HepG2 (cell line): Measurements from ENCODE around the gene ME3. TPM values are rescaled to one million over a fixed set of nuclear protein-coding genes. Genes with fewer than 3 reads are reported as not detected.

Experiments used
- ATAC-seq: fragments of 200-7000 bp; cut with Tn5 transposase; 3 replicates; pipeline ENCODE4 v1.9.1; 2020; ENCODE audit warnings: mild to moderate bottlenecking, moderate library complexity
- BruUV-seq: library from RNA; stranded (reverse); fragments of 400-500 nt; replicated peaks from 2 replicates; lab custom pipeline; 2021; lab: Mats Ljungman, UMichigan
- CTCF ChIA-PET: fragments of 300-600 bp; formaldehyde crosslinking; extraction: SDS; loops from one replicate; lab custom pipeline; 2021; ENCODE audit warnings: low total read pairs, inconsistent platforms, low intra/inter-chr PET ratio; lab: Yijun Ruan, JAX
- POLR2A ChIA-PET: fragments of 350-600 bp; sonication (Branson Sonifier 250); formaldehyde crosslinking; loops from one replicate; lab custom pipeline; 2020; ENCODE audit warnings: antibody characterized with exemption, inconsistent platforms; lab: Yijun Ruan, JAX
- DNase-seq: peaks from one replicate; pipeline ENCODE4 v3.0.0-alpha.2; 2015; ENCODE audit warnings: low spot score
- FAIRE-seq: peaks from 3 replicates; lab custom pipeline; 2011; peaks lifted over from hg19 to GRCh38; lab: Jason Lieb, UNC
- H2AFZ ChIP-seq: one replicate; pipeline ENCODE4 v1.6.1; 2011; ENCODE audit warnings: low read length, inconsistent platforms
- H3K27ac ChIP-seq: fragments of 300-600 bp; 3 replicates; pipeline ENCODE4 v1.8.0; 2011; ENCODE audit warnings: mixed run types, mild to moderate bottlenecking, mixed read lengths, low read length, inconsistent platforms; ENCODE audit not compliant: insufficient read depth; ENCODE audit errors: extremely low read length
- H3K27me3 ChIP-seq, 2 experiments: fragments of 200-600 bp in 1 of 2; 2 replicates in 1 of 2; 3 replicates in 1 of 2; pipeline versions ENCODE4 v1.6.0 to v1.8.0; 2011; ENCODE audit warnings: low read length in 2 of 2, mild to moderate bottlenecking in 2 of 2, moderate library complexity in 2 of 2, inconsistent platforms in 1 of 2; ENCODE audit not compliant: insufficient read depth in 2 of 2, control insufficient read depth in 1 of 2
- H3K36me3 ChIP-seq, 2 experiments: fragments of 200-600 bp in 1 of 2; replicated peaks in 1 of 2; 2 replicates in 1 of 2; 3 replicates in 1 of 2; pipeline versions ENCODE4 v1.5.1 to v1.8.0; 2011; ENCODE audit warnings: low read length in 2 of 2, inconsistent platforms in 1 of 2; ENCODE audit not compliant: insufficient read depth in 2 of 2, control insufficient read depth in 1 of 2
- H3K4me1 ChIP-seq: 2 replicates; pipeline ENCODE4 v1.5.1; 2012; ENCODE audit warnings: low read length, inconsistent platforms; ENCODE audit not compliant: insufficient read depth
- H3K4me2 ChIP-seq: 2 replicates; pipeline ENCODE4 v1.6.0; 2011; ENCODE audit warnings: low read depth, low read length, inconsistent platforms
- H3K4me3 ChIP-seq, 3 experiments: fragments of 200-600 bp in 1 of 3; sonication (generic), shearing (Covaris generic) in 1 of 3; replicated peaks in 1 of 3; 2 replicates each; pipeline ENCODE4 v1.5.1; 2011 to 2016; ENCODE audit warnings: low read length in 3 of 3, inconsistent platforms in 2 of 3, low read depth in 2 of 3, mild to moderate bottlenecking in 2 of 3, control low read depth in 1 of 3, mixed read lengths in 1 of 3; ENCODE audit not compliant: insufficient read depth in 1 of 3
- H3K79me2 ChIP-seq: one replicate; pipeline ENCODE4 v1.6.1; 2011; ENCODE audit warnings: low read length, inconsistent platforms; ENCODE audit not compliant: insufficient read depth
- H3K9ac ChIP-seq: 2 replicates; pipeline ENCODE4 v1.6.0; 2011; ENCODE audit warnings: mild to moderate bottlenecking, low read depth, low read length, inconsistent platforms; ENCODE audit not compliant: insufficient read depth
- H3K9me3 ChIP-seq: 2 replicates; pipeline ENCODE4 v1.5.1; 2012; ENCODE audit warnings: mild to moderate bottlenecking, low read length
- H4K20me1 ChIP-seq: 2 replicates; pipeline ENCODE4 v1.6.0; 2011; ENCODE audit warnings: inconsistent platforms, mild to moderate bottlenecking, low read length, moderate library complexity; ENCODE audit not compliant: insufficient read depth
- JARID2 ChIP-seq: sonication (generic); formaldehyde crosslinking; IDR thresholded peaks from 2 replicates; pipeline ENCODE4 v1.8.1; 2023; ENCODE audit warnings: missing genetic modification reagents, inconsistent platforms; ENCODE audit not compliant: insufficient replicate concordance
- STAG1 ChIP-seq: sonication (generic); formaldehyde crosslinking; IDR thresholded peaks from 2 replicates; pipeline ENCODE4 v1.4.0; 2020; ENCODE audit warnings: missing genetic modification reagents
- ZFP82 ChIP-seq: sonication (generic); formaldehyde crosslinking; IDR thresholded peaks from 2 replicates; pipeline ENCODE4 v1.5.1; 2020; ENCODE audit warnings: mild to moderate bottlenecking, missing genetic modification reagents, borderline replicate concordance
- ZFYVE20 ChIP-seq: sonication (generic); formaldehyde crosslinking; IDR thresholded peaks from 2 replicates; pipeline ENCODE4 v1.8.0; 2023; ENCODE audit warnings: low read depth, mild to moderate bottlenecking, moderate library complexity, missing genetic modification reagents, borderline replicate concordance
- ZNF558 ChIP-seq: sonication (generic); formaldehyde crosslinking; IDR thresholded peaks from 2 replicates; pipeline ENCODE4 v1.9.0; 2022; ENCODE audit warnings: mild to moderate bottlenecking, missing genetic modification reagents, borderline replicate concordance
- ZNF574 ChIP-seq: sonication (generic); formaldehyde crosslinking; IDR thresholded peaks from 2 replicates; pipeline ENCODE4 v1.4.0; 2020; ENCODE audit warnings: missing genetic modification reagents
- ZNF607 ChIP-seq: sonication (generic); formaldehyde crosslinking; IDR thresholded peaks from 2 replicates; pipeline ENCODE4 v1.5.1; 2020; ENCODE audit warnings: missing genetic modification reagents, mild to moderate bottlenecking, borderline replicate concordance
- WGBS: methylation state at CpG from one replicate; pipeline ENCODE4 v1.1.6; 2017; ENCODE audit warnings: low lambda C conversion rate; 5-methylcytosine and 5-hydroxymethylcytosine counted together
- in situ Hi-C: cut with HindIII; loops from 2 replicates; pipeline ENCODE4 v1.10.0; 2017; ENCODE audit warnings: low pct_unique_long_range_greater_than_20kb; ENCODE audit not compliant: extremely low pct_ligation_motif_present
- intact Hi-C: fragments of 100-400 bp; cut with micrococcal nuclease; formaldehyde crosslinking; loops from one replicate; pipeline ENCODE4 v1.10.0; 2022; ENCODE audit not compliant: unreplicated experiment
- polyA plus RNA-seq, 8 experiments: library from polyadenylated mRNA; depleted of rRNA in 3 of 8; stranded (reverse) in 7 of 8; unstranded in 1 of 8; fragments of >200 nt; fragmentation: Illumina TruSeq in 4 of 8; extraction: Trizol in 4 of 8; gene quantifications; 2 replicates each; pipeline versions ENCODE4 v1.2.1 to v1.2.3, GENCODE V29; 2011 to 2016; ENCODE audit warnings: low read depth in 4 of 8, missing spikeins in 1 of 8, mixed read lengths in 1 of 8; ENCODE audit not compliant: insufficient read depth in 1 of 8
- total RNA-seq, 5 experiments: library from RNA; depleted of rRNA; stranded (reverse); fragments of >200 nt; fragmentation: Illumina TruSeq; extraction: Trizol; gene quantifications; 2 replicates each; pipeline ENCODE4 v1.2.3, GENCODE V29; 2016; ENCODE audit warnings: low read depth in 1 of 5
- TF ChIP-seq, protein P1 (sequence below): sonication (generic); formaldehyde crosslinking; IDR thresholded peaks from 2 replicates; pipeline ENCODE4 v1.5.0; 2020; ENCODE audit warnings: mild to moderate bottlenecking, missing genetic modification reagents, moderate library complexity

The ME3 gene
- total and polyA plus RNA-seq, 2 of the 13 experiments (the other 11 are each of a cell fraction or from before 2014, with no cell fraction given) = not detected

DNA sequence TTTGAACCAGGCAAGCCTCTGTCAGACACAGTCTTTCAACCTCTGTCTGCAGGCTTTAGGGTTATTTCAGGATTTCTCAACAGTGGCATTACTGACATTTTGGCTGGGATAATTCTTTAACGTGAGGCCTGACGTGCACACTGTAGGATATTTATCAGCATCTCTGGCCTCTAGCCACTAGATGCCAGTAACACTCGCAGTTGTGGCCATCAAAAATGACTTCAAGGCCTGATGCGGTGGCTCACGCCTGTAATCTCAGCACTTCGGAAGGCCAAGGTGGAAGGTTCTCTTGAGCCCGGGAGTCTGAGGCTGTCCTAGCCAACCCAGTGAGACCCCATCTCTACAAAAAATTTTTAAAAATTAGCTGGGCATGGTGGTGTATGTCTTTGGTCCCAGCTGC lies 184.7 kb downstream of the ME3 start:
- Histone ChIP-seq H3K36me3 (no peaks in the 10 kb centered on the region), H3K79me2 (no peaks in the 10 kb centered on the region), H2AFZ (no peak overlapping the region), H3K9me3 (no peaks in the 10 kb centered on the region), H3K4me1 (peaks cover 48% of the 10 kb centered on the region), H4K20me1 (no peaks in the 10 kb centered on the region), H3K9ac (no peak overlapping the region), H3K4me3 (no peak overlapping the region), H3K4me2 (no peak overlapping the region), H3K27ac (no peak overlapping the region), H3K27me3 (no peaks in the 10 kb centered on the region)
- in situ Hi-C loops = loop anchor here (10.0 kb wide), 1 partner anchor 107 kb away; no protein-coding TSS in a partner anchor
- CTCF ChIA-PET = no interaction called here
- DNase-seq (no peak), FAIRE-seq (no peak), ATAC-seq (no peak; the same call in 2 of the 3 replicates)
- intact Hi-C loops = no loop called here
- TF ChIP-seq ZNF607 (CRISPR knock-in tag) = no peak
- TF ChIP-seq ZNF558 = no peak
- no peak for TF ChIP-seq JARID2 (CRISPR knock-in tag)
- TF ChIP-seq ZFYVE20 = no peak
- TF ChIP-seq, protein P1, sequence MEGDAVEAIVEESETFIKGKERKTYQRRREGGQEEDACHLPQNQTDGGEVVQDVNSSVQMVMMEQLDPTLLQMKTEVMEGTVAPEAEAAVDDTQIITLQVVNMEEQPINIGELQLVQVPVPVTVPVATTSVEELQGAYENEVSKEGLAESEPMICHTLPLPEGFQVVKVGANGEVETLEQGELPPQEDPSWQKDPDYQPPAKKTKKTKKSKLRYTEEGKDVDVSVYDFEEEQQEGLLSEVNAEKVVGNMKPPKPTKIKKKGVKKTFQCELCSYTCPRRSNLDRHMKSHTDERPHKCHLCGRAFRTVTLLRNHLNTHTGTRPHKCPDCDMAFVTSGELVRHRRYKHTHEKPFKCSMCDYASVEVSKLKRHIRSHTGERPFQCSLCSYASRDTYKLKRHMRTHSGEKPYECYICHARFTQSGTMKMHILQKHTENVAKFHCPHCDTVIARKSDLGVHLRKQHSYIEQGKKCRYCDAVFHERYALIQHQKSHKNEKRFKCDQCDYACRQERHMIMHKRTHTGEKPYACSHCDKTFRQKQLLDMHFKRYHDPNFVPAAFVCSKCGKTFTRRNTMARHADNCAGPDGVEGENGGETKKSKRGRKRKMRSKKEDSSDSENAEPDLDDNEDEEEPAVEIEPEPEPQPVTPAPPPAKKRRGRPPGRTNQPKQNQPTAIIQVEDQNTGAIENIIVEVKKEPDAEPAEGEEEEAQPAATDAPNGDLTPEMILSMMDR (CRISPR knock-in tag) = 0 out of 2 replicates have a peak, but pooled peaks have one; percentile 6
- TF ChIP-seq ZNF574 = no peak
- TF ChIP-seq ZFP82 = no peak
- TF ChIP-seq STAG1 = peak; percentile 43
- WGBS = 44% methylated on average over 7 of the region's 7 CpGs
- no TSS peak for BruUV-seq
- POLR2A ChIA-PET = no interaction called here
